AG04450 (cell line): ENCODE results near the gene LSM7. TPM values are rescaled to one million over a fixed set of nuclear protein-coding genes. Genes with fewer than 3 reads are reported as not detected.

Source experiments
- CTCF ChIA-PET: fragments of 300-600, 350-600 bp; formaldehyde crosslinking; extraction: SDS; loops from one replicate; lab custom pipeline; 2022; ENCODE audit warnings: antibody characterized with exemption, inconsistent platforms; lab: Charles Lee
- POLR2A ChIA-PET: fragments of 350-600 bp; formaldehyde crosslinking; extraction: SDS; loops from one replicate; lab custom pipeline; 2021; ENCODE audit warnings: antibody characterized with exemption, inconsistent platforms; lab: Yijun Ruan, JAX
- DNase-seq: peaks from one replicate; pipeline ENCODE4 v3.0.0-alpha.2; 2011; ENCODE audit warnings: low read depth, low spot score
- H3K27ac ChIP-seq: one replicate; pipeline ENCODE4 v1.5.1; 2012; ENCODE audit warnings: low read depth, low read length, control low read depth
- H3K27me3 ChIP-seq: one replicate; pipeline ENCODE4 v1.6.0; 2012; ENCODE audit warnings: low read length; ENCODE audit not compliant: control insufficient read depth, insufficient read depth
- H3K4me3 ChIP-seq: 2 replicates; pipeline ENCODE4 v1.5.1; 2011; ENCODE audit warnings: mild to moderate bottlenecking, low read depth, low read length, control low read depth
- H3K9me3 ChIP-seq: 2 replicates; pipeline ENCODE4 v1.5.1; 2012; ENCODE audit warnings: low read length; ENCODE audit not compliant: control insufficient read depth, insufficient read depth
- CTCF ChIP-seq: IDR thresholded peaks from 2 replicates; pipeline ENCODE4 v1.5.1; 2011; ENCODE audit warnings: low read depth, low read length, control low read depth, inconsistent platforms
- polyA plus RNA-seq: library from polyadenylated mRNA; depleted of rRNA; stranded (reverse); fragments of >200 nt; gene quantifications from 2 replicates; pipeline ENCODE4 v1.2.3, GENCODE V29; 2011

The LSM7 gene
- polyA plus RNA-seq, 1 experiment = 137 TPM

- Histone ChIP-seq H3K27me3 (no peaks in the 10 kb centered on the region), H3K9me3 (peaks cover under 1% of the 10 kb centered on the region; the same call in 1 of the 2 replicates), H3K4me3 (no peak overlapping the region), H3K27ac (no peak overlapping the region)
- POLR2A ChIA-PET = no interaction called here
- no peak for DNase-seq
- CTCF ChIA-PET = no interaction called here
- TF ChIP-seq CTCF = no peak
These were observed 12.3 kb upstream of the LSM7 start for GRCh38 chr19:2340496-2341243.

- no peak for TF ChIP-seq CTCF
- H3K9me3 ChIP-seq = peaks cover 10% of the 10 kb centered on the region
- ChIA-PET CTCF (no interaction called here), POLR2A (no interaction called here)
- H3K4me3 ChIP-seq = no peak overlapping the region
- no peaks in the 10 kb centered on the region for H3K27me3 ChIP-seq
- no peak overlapping the region for H3K27ac ChIP-seq
- no peak for DNase-seq
These were observed 11.4 kb upstream of the LSM7 start for GRCh38 chr19:2339644-2340310.

- no peaks in the 10 kb centered on the region for H3K27me3 ChIP-seq
- no peak overlapping the region for H3K27ac ChIP-seq
- no peak for TF ChIP-seq CTCF
- ChIA-PET CTCF (no interaction called here), POLR2A (no interaction called here)
- H3K9me3 ChIP-seq = peaks cover 17% of the 10 kb centered on the region
- DNase-seq = no peak
- no peak overlapping the region for H3K4me3 ChIP-seq
These were observed 10.6 kb upstream of the LSM7 start for GRCh38 chr19:2338751-2339643.

GRCh38 chr19:2338055-2338615, 9.7 kb upstream of the LSM7 start:
- CTCF ChIA-PET = no interaction called here

More at GRCh38 chr19:2338055-2338615, 9.7 kb upstream of the LSM7 start:
- no peak for DNase-seq
- TF ChIP-seq CTCF = no peak
- Histone ChIP-seq H3K4me3 (no peak overlapping the region), H3K9me3 (peaks cover 17% of the 10 kb centered on the region), H3K27ac (no peak overlapping the region), H3K27me3 (no peaks in the 10 kb centered on the region)
- POLR2A ChIA-PET = no interaction called here
